ENCODE measurements around the gene IL16. TPM values are rescaled to one million over a fixed set of nuclear protein-coding genes. Genes with fewer than 3 reads are reported as not detected.

The IL16 gene
- total and polyA plus RNA-seq, 4 donors, result 1.9 to 6.9 (median 4.4) TPM

DNA sequence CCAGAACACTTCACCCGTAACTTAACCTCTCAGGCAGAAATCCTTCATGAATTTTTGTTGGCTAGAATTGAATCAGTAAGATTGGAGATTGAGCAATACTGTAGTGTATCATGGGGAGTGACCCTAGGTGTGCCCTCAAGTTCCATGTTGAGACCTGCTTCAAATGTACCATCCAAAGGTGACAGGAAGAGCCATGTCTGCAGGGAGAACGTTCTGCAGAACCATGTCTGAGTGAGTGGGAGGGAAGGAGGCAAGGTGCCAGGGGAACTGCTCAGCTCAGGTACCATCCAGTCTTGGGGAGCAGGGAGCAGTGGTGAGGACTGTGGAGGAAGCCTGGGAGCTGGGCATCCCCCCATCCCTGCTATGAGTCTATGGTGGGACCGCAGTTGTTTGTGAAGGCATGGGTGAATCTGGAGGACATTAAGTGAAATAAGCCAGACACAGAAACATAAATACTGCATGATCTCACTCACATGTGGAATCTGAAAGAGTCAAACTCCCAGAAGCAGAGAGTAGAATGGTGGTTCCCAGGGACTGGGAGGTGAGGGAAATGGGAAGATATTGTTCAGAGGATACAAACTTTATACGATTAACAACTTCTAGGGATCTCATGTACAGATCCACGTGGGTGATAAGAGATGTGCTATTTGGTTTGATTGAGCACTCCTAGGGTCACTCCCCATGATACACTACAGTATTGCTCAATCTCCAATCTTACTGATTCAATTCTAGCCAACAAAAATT, 39.3 kb upstream of the IL16 start:
- Histone ChIP-seq H3K4me1 (ENCODE audit: control insufficient read depth in 4 of 4, insufficient read depth in 4 of 4, low read length in 3 of 4) (peaks cover 0 to 2% (median 0%) of the 10 kb centered on the region in 4 donors), H3K36me3 (ENCODE audit: control insufficient read depth in 4 of 4, insufficient read depth in 3 of 4, low read depth in 1 of 4, low read length in 3 of 4) (no peaks in the 10 kb centered on the region), H3K27ac (ENCODE audit: low read depth in 1 of 2, low read length in 2 of 2) (no peak overlapping the region), H3K4me3 (ENCODE audit: low read depth in 1 of 3, low read length in 3 of 3) (no peak overlapping the region), H3K9ac (ENCODE audit: low read depth in 1 of 2, low read length in 2 of 2) (no peak overlapping the region), H3K9me3 (ENCODE audit: control insufficient read depth in 4 of 4, low read length in 3 of 4) (no peaks in the 10 kb centered on the region), H3K27me3 (ENCODE audit: control insufficient read depth in 4 of 4, insufficient read depth in 4 of 4, low read length in 3 of 4) (peaks cover 0 to 2% (median 0%) of the 10 kb centered on the region in 4 donors)
- TF ChIP-seq HNF4G (IDR thresholded peaks at IDR 0.05), result no peak
- no peak for TF ChIP-seq FOXA1 (IDR thresholded peaks at IDR 0.05)
- TF ChIP-seq, protein P1, sequence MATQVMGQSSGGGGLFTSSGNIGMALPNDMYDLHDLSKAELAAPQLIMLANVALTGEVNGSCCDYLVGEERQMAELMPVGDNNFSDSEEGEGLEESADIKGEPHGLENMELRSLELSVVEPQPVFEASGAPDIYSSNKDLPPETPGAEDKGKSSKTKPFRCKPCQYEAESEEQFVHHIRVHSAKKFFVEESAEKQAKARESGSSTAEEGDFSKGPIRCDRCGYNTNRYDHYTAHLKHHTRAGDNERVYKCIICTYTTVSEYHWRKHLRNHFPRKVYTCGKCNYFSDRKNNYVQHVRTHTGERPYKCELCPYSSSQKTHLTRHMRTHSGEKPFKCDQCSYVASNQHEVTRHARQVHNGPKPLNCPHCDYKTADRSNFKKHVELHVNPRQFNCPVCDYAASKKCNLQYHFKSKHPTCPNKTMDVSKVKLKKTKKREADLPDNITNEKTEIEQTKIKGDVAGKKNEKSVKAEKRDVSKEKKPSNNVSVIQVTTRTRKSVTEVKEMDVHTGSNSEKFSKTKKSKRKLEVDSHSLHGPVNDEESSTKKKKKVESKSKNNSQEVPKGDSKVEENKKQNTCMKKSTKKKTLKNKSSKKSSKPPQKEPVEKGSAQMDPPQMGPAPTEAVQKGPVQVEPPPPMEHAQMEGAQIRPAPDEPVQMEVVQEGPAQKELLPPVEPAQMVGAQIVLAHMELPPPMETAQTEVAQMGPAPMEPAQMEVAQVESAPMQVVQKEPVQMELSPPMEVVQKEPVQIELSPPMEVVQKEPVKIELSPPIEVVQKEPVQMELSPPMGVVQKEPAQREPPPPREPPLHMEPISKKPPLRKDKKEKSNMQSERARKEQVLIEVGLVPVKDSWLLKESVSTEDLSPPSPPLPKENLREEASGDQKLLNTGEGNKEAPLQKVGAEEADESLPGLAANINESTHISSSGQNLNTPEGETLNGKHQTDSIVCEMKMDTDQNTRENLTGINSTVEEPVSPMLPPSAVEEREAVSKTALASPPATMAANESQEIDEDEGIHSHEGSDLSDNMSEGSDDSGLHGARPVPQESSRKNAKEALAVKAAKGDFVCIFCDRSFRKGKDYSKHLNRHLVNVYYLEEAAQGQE (IDR thresholded peaks at IDR 0.05), result no peak
- TF ChIP-seq, protein P2, sequence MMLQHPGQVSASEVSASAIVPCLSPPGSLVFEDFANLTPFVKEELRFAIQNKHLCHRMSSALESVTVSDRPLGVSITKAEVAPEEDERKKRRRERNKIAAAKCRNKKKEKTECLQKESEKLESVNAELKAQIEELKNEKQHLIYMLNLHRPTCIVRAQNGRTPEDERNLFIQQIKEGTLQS (IDR thresholded peaks at IDR 0.05), result no peak
- no peak for TF ChIP-seq FOXA2 (IDR thresholded peaks at IDR 0.05)
- no peak for DNase-seq (ENCODE audit: low spot score)
- 52% methylated on average over 5 of the region's 5 CpGs for WGBS

DNA sequence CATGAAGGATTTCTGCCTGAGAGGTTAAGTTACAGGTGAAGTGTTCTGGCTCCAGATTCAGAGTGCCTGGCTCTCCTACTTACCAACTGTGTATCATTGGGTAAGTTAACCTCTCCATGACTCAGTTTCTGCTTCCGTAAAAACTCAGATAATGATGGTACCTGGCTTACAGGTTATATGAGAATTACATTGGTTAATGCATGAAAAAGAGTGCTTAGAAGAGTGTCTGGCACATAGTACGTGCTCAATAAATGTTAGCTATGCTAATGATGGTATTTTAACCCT, 38.8 kb upstream of the IL16 start:
- TF ChIP-seq HNF4A (conservative IDR thresholded peaks at IDR 0.05) (no peak), FOXA2 (IDR thresholded peaks at IDR 0.05) (no peak), SP1 (IDR thresholded peaks at IDR 0.05) (no peak), YY1 (IDR thresholded peaks at IDR 0.05) (no peak), JUND (IDR thresholded peaks at IDR 0.05) (no peak), NR2F2 (IDR thresholded peaks at IDR 0.05) (no peak), RAD21 (IDR thresholded peaks at IDR 0.05) (no peak), EGR1 (IDR thresholded peaks at IDR 0.05; ENCODE audit: low read depth in 2 of 2) (no peak), TAF1 (conservative IDR thresholded peaks at IDR 0.05) (no peak), GABPA (IDR thresholded peaks at IDR 0.05 in 1 of 2, conservative IDR thresholded peaks at IDR 0.05 in 1 of 2) (no peak), FOXA1 (IDR thresholded peaks at IDR 0.05) (no peak), RXRA (IDR thresholded peaks at IDR 0.05) (no peak), HNF4G (IDR thresholded peaks at IDR 0.05) (no peak)
- TF ChIP-seq, protein P3, sequence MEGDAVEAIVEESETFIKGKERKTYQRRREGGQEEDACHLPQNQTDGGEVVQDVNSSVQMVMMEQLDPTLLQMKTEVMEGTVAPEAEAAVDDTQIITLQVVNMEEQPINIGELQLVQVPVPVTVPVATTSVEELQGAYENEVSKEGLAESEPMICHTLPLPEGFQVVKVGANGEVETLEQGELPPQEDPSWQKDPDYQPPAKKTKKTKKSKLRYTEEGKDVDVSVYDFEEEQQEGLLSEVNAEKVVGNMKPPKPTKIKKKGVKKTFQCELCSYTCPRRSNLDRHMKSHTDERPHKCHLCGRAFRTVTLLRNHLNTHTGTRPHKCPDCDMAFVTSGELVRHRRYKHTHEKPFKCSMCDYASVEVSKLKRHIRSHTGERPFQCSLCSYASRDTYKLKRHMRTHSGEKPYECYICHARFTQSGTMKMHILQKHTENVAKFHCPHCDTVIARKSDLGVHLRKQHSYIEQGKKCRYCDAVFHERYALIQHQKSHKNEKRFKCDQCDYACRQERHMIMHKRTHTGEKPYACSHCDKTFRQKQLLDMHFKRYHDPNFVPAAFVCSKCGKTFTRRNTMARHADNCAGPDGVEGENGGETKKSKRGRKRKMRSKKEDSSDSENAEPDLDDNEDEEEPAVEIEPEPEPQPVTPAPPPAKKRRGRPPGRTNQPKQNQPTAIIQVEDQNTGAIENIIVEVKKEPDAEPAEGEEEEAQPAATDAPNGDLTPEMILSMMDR (IDR thresholded peaks at IDR 0.05; ENCODE audit: low read depth, low read length, missing input control), result no peak
- TF ChIP-seq, protein P4, sequence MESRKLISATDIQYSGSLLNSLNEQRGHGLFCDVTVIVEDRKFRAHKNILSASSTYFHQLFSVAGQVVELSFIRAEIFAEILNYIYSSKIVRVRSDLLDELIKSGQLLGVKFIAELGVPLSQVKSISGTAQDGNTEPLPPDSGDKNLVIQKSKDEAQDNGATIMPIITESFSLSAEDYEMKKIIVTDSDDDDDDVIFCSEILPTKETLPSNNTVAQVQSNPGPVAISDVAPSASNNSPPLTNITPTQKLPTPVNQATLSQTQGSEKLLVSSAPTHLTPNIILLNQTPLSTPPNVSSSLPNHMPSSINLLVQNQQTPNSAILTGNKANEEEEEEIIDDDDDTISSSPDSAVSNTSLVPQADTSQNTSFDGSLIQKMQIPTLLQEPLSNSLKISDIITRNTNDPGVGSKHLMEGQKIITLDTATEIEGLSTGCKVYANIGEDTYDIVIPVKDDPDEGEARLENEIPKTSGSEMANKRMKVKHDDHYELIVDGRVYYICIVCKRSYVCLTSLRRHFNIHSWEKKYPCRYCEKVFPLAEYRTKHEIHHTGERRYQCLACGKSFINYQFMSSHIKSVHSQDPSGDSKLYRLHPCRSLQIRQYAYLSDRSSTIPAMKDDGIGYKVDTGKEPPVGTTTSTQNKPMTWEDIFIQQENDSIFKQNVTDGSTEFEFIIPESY (IDR thresholded peaks at IDR 0.05), result no peak
- TF ChIP-seq, protein P5, sequence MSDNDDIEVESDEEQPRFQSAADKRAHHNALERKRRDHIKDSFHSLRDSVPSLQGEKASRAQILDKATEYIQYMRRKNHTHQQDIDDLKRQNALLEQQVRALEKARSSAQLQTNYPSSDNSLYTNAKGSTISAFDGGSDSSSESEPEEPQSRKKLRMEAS (IDR thresholded peaks at IDR 0.05), result no peak
- TF ChIP-seq, protein P2 (IDR thresholded peaks at IDR 0.05), result no peak
- TF ChIP-seq, protein P1 (IDR thresholded peaks at IDR 0.05), result no peak
- Histone ChIP-seq H3K4me3 (ENCODE audit: low read depth in 1 of 3, low read length in 3 of 3) (no peak overlapping the region), H3K9me3 (ENCODE audit: control insufficient read depth in 4 of 4, low read length in 3 of 4) (no peaks in the 10 kb centered on the region), H3K9ac (ENCODE audit: low read depth in 1 of 2, low read length in 2 of 2) (no peak overlapping the region), H3K36me3 (ENCODE audit: control insufficient read depth in 4 of 4, insufficient read depth in 3 of 4, low read depth in 1 of 4, low read length in 3 of 4) (no peaks in the 10 kb centered on the region), H3K4me1 (ENCODE audit: control insufficient read depth in 4 of 4, insufficient read depth in 4 of 4, low read length in 3 of 4) (peaks cover 0 to 2% (median 0%) of the 10 kb centered on the region in 4 donors), H3K27ac (ENCODE audit: low read depth in 1 of 2, low read length in 2 of 2) (no peak overlapping the region), H3K27me3 (ENCODE audit: control insufficient read depth in 4 of 4, insufficient read depth in 4 of 4, low read length in 3 of 4) (peaks cover 0 to 4% (median 0%) of the 10 kb centered on the region in 4 donors)
- no peak for DNase-seq (ENCODE audit: low spot score)
- 96% methylated on average over 2 of the region's 2 CpGs for WGBS

Data from liver (tissue), 9 donors.